ENCODE data around the gene PTOV1.
A peak's percentile ranks its signal among the peaks of the same experiment; 100 is the strongest.
"Not testable (repeated sequence)": the region's sequence is repeated elsewhere in the genome, so short reads cannot be mapped to it uniquely, and the experiment has no call there.

The PTOV1 gene

GRCh38 chr19:49817964-49818648 lies 32.9 kb upstream of the PTOV1 start, which contains the start of gene MED25:
Gene MED25 (plus strand): TSS chr19:49818289. CDS start chr19:49818342, 53 bp downstream.
- DNase-seq: peak; percentile 38 to 98 (median 79)

GRCh38 chr19:49818649-49819370 lies 32.1 kb upstream of the PTOV1 start:
- peak in 1 of 51 donors; percentile 36 for DNase-seq

- DNase-seq: not testable (repeated sequence)
These were observed 31.4 kb upstream of the PTOV1 start for GRCh38 chr19:49819452-49820115.

GRCh38 chr19:49820125-49820524 lies 30.8 kb upstream of the PTOV1 start:
- no peak for DNase-seq

- DNase-seq: no peak
These were observed 27.5 kb upstream of the PTOV1 start for GRCh38 chr19:49823472-49823871.

- DNase-seq: no peak
These were observed 26.3 kb upstream of the PTOV1 start for GRCh38 chr19:49824662-49825061.

GRCh38 chr19:49827034-49827433 lies 23.9 kb upstream of the PTOV1 start:
- no peak for DNase-seq

GRCh38 chr19:49829200-49829599 lies 21.8 kb upstream of the PTOV1 start:
- no peak for DNase-seq

- DNase-seq: no peak
These were observed 21.2 kb upstream of the PTOV1 start for GRCh38 chr19:49829721-49830120.

GRCh38 chr19:49830766-49831165 lies 20.2 kb upstream of the PTOV1 start:
- no peak for DNase-seq

GRCh38 chr19:49831592-49831991 lies 19.4 kb upstream of the PTOV1 start:
- DNase-seq: no peak

GRCh38 chr19:49832556-49832955 lies 18.4 kb upstream of the PTOV1 start:
- DNase-seq: no peak

GRCh38 chr19:49833599-49833998 lies 17.4 kb upstream of the PTOV1 start:
- no peak for DNase-seq

GRCh38 chr19:49835562-49835961 lies 15.4 kb upstream of the PTOV1 start:
- no peak for DNase-seq

GRCh38 chr19:49836176-49837008 lies 14.6 kb upstream of the PTOV1 start:
- no peak for DNase-seq

- DNase-seq: no peak
These were observed 14.0 kb upstream of the PTOV1 start for GRCh38 chr19:49837009-49837310.

GRCh38 chr19:49837425-49837824 lies 13.5 kb upstream of the PTOV1 start:
- DNase-seq: no peak

- peak in 1 of 51 donors; percentile 17 for DNase-seq
These were observed 11.9 kb upstream of the PTOV1 start for GRCh38 chr19:49838885-49839588.

- no peak for DNase-seq
These were observed 11.2 kb upstream of the PTOV1 start for GRCh38 chr19:49839713-49840112.

GRCh38 chr19:49840321-49840720 lies 10.6 kb upstream of the PTOV1 start:
- no peak for DNase-seq

- no peak for DNase-seq
These were observed 10.2 kb upstream of the PTOV1 start for GRCh38 chr19:49840736-49841249.
